Neural cell (in vitro differentiated cells): ENCODE measurements around the gene TMC6.

Experiments
- EP300 ChIP-seq: fragments of 450-650 bp; conservative IDR thresholded peaks from 2 replicates; pipeline ENCODE4 v1.6.1; 2014; ENCODE audit warnings: antibody characterized with exemption, mild to moderate bottlenecking, moderate library complexity; ENCODE audit not compliant: poor library complexity, severe bottlenecking
- EZH2 ChIP-seq: fragments of 200-600, 300-800 bp; shearing (Covaris generic), sonication (generic); IDR thresholded peaks from 2 replicates; pipeline ENCODE4 v1.6.1; 2014; ENCODE audit warnings: antibody characterized with exemption, low read length, borderline replicate concordance, mild to moderate bottlenecking; ENCODE audit not compliant: insufficient read depth, poor library complexity, severe bottlenecking
- POLR2AphosphoS5 ChIP-seq: IDR thresholded peaks from 2 replicates; pipeline ENCODE4 v1.6.1; 2012
- REST ChIP-seq: IDR thresholded peaks from 2 replicates; pipeline ENCODE4 v1.6.1; 2012; ENCODE audit warnings: borderline replicate concordance
- SMC3 ChIP-seq: fragments of 450-650 bp; conservative IDR thresholded peaks from 2 replicates; pipeline ENCODE4 v1.6.1; 2014; ENCODE audit warnings: antibody characterized with exemption, mild to moderate bottlenecking, moderate library complexity; ENCODE audit not compliant: poor library complexity
- TF ChIP-seq, protein P1 (sequence below): fragments of 450-650 bp; IDR thresholded peaks from 2 replicates; pipeline ENCODE4 v1.5.1; 2014; ENCODE audit warnings: antibody characterized with exemption, mild to moderate bottlenecking, moderate library complexity; ENCODE audit not compliant: poor library complexity, severe bottlenecking

DNA sequence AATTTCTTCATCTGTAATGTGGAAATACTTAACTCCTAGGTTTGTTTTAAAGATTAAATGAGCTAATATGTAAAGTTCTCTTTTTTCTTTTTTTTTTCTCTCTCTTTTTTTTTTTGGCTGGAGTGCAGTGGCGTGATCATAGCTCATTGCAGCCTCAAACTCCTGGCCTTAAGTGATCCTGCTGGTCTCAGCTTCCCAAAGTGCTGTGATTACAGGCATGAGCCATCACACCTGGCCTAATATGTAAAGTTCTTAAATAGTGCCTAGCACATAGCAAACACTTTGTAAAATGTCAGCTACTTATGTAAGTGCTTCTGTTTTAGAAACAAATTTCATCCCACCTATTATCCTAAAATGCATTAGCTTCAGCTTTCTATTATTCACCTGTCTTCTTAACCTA, 40.0 kb downstream of the TMC6 start:
- TF ChIP-seq, protein P1, sequence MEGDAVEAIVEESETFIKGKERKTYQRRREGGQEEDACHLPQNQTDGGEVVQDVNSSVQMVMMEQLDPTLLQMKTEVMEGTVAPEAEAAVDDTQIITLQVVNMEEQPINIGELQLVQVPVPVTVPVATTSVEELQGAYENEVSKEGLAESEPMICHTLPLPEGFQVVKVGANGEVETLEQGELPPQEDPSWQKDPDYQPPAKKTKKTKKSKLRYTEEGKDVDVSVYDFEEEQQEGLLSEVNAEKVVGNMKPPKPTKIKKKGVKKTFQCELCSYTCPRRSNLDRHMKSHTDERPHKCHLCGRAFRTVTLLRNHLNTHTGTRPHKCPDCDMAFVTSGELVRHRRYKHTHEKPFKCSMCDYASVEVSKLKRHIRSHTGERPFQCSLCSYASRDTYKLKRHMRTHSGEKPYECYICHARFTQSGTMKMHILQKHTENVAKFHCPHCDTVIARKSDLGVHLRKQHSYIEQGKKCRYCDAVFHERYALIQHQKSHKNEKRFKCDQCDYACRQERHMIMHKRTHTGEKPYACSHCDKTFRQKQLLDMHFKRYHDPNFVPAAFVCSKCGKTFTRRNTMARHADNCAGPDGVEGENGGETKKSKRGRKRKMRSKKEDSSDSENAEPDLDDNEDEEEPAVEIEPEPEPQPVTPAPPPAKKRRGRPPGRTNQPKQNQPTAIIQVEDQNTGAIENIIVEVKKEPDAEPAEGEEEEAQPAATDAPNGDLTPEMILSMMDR: no peak
- TF ChIP-seq REST (no peak), SMC3 (no peak), EP300 (no peak), POLR2AphosphoS5 (no peak), EZH2 (no peak)
